Measurements from ENCODE around the gene CKS2.

DNA sequence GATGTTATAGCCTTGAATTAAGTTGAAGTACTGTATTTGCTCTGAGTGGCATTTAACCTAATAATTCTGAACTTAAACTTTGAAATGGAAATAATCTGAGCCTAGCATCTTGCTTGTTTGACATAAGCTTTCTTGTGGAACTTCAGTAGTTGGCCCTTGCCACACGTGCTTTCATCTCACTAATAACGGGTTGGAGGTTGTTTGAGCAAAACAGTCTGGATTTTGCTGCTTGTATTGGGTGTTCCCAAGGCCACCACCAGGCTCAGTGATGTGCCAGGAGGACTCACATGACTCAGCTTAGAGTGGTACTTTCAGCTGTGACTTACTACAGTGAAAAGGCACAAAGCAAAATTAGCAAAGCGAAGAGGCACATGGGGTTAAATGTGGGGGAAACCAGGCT is 43.0 kb downstream of the CKS2 start:
- TF ChIP-seq, protein P1, sequence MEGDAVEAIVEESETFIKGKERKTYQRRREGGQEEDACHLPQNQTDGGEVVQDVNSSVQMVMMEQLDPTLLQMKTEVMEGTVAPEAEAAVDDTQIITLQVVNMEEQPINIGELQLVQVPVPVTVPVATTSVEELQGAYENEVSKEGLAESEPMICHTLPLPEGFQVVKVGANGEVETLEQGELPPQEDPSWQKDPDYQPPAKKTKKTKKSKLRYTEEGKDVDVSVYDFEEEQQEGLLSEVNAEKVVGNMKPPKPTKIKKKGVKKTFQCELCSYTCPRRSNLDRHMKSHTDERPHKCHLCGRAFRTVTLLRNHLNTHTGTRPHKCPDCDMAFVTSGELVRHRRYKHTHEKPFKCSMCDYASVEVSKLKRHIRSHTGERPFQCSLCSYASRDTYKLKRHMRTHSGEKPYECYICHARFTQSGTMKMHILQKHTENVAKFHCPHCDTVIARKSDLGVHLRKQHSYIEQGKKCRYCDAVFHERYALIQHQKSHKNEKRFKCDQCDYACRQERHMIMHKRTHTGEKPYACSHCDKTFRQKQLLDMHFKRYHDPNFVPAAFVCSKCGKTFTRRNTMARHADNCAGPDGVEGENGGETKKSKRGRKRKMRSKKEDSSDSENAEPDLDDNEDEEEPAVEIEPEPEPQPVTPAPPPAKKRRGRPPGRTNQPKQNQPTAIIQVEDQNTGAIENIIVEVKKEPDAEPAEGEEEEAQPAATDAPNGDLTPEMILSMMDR (optimal IDR thresholded peaks at IDR 0.05 in 1 of 3, IDR thresholded peaks at IDR 0.05 in 1 of 3, conservative IDR thresholded peaks at IDR 0.05 in 1 of 3; ENCODE audit: extremely low read depth in 1 of 3, insufficient read depth in 2 of 3, low read length in 3 of 3) = no peak
- no peak for TF ChIP-seq EZH2 (IDR thresholded peaks at IDR 0.05; ENCODE audit: low read length)
